Lower leg skin (tissue), 3 donors: ENCODE measurements around the gene GPR180.

ENCODE experiments used
- POLR2A ChIP-seq, 2 donors: fragments of 450-650 bp; IDR thresholded peaks; one replicate each; pipeline ENCODE4 v1.6.1; 2016 to 2017; ENCODE audit warnings: antibody characterized with exemption in 2 of 2, mild to moderate bottlenecking in 1 of 2, moderate library complexity in 1 of 2
- TF ChIP-seq, protein P1 (sequence below), 3 donors: fragments of 450-650 bp; IDR thresholded peaks; one replicate each; pipeline ENCODE4 v1.5.1; 2016; ENCODE audit warnings: antibody characterized with exemption in 3 of 3, mild to moderate bottlenecking in 3 of 3, moderate library complexity in 2 of 3

DNA sequence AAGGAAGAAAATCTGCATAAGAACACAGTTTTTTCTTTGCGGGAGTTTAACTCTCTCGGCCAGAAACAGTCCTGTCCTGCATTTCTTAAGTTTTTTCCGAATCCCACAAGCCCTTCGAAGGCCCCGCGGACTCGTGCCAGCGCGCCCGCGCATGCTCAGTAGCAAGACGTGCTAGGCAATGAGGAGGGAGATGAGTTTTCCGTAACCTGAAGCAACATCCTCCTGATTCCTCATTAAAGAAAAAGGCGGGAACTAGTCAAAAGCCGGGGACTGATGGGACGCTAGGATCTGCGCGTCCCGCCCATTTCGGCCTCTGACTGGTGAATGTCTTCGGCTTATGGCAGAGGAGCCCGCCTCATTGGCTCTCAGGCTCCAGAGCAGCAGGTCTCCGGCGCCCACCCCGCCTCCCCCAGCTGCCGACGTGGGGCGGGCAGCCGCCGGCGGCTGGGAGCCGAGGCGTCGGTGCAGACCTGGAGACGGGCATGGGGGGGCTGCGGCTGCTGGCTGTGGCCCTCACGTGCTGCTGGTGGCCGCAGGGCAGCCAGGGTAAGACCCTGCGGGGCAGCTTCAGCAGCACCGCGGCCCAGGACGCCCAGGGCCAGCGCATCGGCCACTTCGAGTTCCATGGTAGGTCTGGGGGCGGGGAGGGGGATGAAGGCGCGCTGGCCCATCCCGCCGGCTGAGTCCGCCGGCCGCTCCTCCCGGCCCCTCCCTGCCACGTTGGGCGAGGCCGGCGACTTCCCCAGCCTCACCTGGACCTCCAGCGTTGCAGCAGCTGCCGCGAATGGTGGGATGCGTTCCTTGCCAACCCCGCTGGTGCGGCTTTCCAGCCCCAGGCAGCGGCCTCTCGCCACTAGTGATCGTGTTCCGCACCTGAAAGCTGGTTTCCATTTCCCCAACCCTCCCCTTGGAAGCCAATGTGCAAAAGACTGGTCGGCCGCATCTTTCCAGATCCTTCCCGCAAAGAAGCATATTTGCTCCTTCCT lies at the start of gene GPR180:
- TF ChIP-seq, protein P1, sequence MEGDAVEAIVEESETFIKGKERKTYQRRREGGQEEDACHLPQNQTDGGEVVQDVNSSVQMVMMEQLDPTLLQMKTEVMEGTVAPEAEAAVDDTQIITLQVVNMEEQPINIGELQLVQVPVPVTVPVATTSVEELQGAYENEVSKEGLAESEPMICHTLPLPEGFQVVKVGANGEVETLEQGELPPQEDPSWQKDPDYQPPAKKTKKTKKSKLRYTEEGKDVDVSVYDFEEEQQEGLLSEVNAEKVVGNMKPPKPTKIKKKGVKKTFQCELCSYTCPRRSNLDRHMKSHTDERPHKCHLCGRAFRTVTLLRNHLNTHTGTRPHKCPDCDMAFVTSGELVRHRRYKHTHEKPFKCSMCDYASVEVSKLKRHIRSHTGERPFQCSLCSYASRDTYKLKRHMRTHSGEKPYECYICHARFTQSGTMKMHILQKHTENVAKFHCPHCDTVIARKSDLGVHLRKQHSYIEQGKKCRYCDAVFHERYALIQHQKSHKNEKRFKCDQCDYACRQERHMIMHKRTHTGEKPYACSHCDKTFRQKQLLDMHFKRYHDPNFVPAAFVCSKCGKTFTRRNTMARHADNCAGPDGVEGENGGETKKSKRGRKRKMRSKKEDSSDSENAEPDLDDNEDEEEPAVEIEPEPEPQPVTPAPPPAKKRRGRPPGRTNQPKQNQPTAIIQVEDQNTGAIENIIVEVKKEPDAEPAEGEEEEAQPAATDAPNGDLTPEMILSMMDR (IDR thresholded peaks at IDR 0.05): no peak
- no peak for TF ChIP-seq POLR2A (IDR thresholded peaks at IDR 0.05)
